NCI-H446 (cell line): ENCODE measurements around the gene SLC12A2.

Experiments used
- DNase-seq, 2 experiments: peaks; one replicate each; lab custom pipeline; 2025; lab: John Stamatoyannopoulos, UW

The SLC12A2 gene

GRCh38 chr5:128169401-128170017 lies 85.9 kb downstream of the SLC12A2 start:
- no peak for DNase-seq

GRCh38 chr5:128172102-128172501 lies 88.5 kb downstream of the SLC12A2 start:
- no peak for DNase-seq

DNA sequence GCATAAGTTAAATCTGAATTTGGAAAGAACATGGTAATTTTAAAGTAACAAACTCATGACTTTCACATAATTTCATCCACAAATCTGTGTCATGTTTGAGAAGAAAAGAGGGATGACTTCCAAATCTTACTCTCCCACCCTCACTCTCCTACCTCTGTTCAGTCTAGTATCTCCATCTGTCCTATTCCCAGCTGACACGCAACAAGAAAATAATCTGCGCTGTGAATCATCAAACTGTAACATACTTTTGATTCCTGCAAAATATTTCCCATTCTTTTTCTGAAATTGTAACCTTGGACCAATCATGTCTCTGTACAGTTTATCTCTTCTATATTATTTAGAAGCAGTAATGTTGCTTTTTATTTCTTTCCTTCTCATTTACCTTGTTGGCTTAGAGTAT lies 91.4 kb downstream of the SLC12A2 start:
- no peak for DNase-seq

GRCh38 chr5:128192368-128192767 lies 108.8 kb downstream of the SLC12A2 start:
- DNase-seq, result no peak

DNA sequence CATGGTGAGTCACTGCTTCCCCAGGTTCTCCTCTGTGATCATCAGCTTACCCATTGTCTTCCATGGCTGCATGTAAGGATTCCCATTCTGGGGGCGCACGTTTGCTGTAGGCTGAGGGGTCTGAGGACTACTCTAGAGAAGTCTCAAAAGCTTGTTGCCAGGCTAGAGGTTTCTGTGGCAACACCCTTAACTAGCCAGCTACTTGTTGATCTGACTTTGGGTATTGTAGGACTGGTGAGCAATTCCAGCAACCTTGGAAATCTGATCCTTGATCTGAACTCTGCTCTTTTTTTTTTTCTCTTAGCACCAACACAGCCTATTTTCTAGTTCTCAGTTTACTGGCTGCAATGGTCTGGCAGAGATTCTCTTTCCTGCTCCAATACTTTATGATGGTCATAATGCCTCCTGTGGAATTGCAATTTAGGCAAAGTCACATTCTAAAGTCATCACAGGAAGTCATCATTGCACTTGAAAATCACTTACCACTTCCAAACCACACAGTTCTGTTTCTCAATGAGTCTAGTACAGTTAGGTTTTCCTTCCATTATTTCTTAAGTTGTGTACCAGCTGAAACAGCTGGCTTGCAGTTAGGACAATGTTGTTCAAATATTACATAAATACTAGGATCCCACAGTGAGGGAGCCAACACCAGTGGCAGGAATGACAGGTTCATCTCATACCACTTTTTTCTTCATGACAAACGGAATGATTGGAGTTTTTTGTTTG lies 110.3 kb downstream of the SLC12A2 start:
- DNase-seq, result no peak

DNA sequence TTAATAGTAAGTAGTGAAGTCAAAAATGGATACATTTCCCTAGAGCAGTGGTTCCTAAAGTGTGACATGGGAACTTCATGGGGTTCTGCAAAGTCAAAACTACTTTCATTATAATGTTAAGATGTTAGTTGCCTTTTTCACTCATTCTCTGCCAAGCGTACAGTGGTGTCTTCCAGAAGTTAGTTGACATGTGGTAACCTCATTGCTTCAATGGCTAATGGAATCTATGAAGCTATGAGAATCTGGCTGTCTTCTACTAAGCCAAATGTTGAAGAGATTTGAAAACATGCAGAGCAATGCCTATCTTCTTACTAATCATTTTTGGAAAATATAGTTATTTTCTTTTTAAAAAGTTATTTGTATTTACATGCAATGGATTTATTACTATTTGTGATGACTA lies 111.8 kb downstream of the SLC12A2 start:
- no peak for DNase-seq

DNA sequence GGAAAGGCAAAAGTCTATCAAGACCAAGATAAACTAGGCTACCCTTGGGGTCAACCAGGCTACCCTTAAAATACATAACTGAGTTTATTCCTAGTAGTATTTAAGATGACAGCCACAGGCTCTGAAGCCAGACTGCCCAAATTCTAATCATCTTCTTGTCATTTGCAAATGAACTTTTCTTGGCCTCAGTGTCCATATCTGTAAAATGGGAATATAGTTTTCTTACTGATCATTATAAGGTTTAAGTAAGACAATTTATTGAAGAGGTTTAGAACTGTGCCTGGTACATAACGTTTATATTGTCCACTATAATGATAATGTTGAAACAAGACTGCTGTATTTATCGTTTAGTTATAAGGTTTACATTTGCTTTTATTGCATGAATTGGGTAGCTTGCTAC lies 112.5 kb downstream of the SLC12A2 start:
- no peak for DNase-seq

DNA sequence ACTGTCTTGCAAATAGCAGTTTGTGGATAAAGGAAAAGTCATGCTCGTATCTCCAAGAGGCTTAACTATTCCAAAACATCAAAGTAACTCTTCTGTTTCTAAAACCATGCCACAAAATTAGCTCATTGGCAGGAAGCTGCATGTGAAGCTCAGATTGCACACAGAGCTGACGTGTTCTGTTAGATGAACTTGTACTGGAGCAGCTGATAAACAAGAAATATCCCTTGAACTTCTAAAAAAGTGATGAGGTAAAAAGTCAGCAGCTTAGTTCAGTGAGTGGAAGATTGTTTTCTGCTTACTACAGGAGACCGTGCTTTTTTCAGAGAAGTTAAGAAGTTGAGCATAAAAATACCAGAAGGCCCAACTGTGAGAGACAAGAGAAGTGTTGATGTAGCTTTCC lies 113.2 kb downstream of the SLC12A2 start:
- DNase-seq, result no peak

DNA sequence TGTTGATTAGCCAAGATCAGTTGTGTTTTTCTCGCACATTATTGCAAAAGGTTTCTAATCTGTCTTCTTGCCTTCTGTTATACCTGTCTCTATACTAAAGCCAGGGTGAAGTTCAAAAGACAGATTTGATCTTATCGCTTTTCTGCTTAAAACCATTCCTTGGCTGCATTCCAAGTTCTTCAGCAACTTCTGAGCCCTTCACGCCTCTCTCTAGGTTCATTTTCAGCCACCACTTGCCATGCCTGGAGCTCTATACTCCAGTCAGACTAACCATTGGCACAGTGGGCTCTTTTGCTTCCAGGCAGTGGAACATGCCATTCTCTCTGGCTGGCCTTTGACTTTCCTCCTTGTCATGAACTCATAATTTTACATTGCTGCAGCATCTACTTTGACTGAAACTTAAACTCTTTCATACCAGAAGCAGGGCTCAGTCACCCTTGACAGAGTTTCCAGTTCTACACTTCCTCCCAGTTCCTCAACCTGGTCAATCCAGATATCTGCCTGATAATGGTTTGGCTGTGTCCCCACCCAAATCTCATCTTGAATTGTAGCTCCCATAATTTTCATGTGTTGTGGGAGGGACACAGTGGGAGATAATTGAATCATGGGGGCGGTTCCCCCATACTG lies 114.4 kb downstream of the SLC12A2 start:
- DNase-seq, result no peak

DNA sequence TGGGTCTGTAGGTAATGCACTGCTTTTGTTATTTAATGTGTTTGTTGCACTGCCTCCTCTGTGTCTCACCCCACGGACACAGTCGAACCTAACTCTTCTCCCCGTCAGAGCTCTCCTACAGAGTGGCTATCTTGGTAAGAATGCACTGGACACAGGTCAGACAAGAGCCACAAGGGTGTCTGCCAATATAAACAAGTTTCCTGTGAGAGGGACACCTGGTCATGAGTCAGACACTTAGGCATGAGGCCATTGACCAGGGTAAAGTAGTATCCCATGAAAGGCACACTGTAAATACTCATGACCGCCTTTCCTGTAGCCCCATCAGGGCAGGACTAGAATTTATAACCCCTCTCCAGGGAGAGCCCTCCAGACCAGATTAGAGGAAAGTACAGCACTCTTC lies 115.5 kb downstream of the SLC12A2 start:
- no peak for DNase-seq

DNA sequence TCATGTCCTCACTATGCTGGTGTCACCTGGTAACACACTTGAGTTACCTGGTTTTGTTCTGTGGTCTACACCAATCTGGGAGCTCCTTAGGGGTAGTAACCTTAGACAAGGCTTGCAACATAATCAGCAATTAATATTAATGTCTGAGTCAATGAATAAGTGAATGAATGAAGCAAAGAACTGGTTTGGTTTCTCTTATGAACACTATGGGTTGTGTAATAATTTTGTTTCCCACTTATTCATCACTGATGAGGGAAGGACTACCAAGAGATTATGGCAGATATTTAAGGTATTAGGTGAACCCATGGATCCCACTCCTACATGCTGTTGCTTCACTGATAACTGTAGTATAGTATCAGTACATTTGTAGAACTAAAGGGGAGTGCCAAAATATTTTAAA lies 116.0 kb downstream of the SLC12A2 start:
- no peak for DNase-seq

GRCh38 chr5:128201065-128201926 lies 117.7 kb downstream of the SLC12A2 start:
- peak in 1 of 2 experiments; percentile 60 for DNase-seq

- no peak for DNase-seq
Observed at GRCh38 chr5:128202320-128202719, 118.8 kb downstream of the SLC12A2 start.

DNA sequence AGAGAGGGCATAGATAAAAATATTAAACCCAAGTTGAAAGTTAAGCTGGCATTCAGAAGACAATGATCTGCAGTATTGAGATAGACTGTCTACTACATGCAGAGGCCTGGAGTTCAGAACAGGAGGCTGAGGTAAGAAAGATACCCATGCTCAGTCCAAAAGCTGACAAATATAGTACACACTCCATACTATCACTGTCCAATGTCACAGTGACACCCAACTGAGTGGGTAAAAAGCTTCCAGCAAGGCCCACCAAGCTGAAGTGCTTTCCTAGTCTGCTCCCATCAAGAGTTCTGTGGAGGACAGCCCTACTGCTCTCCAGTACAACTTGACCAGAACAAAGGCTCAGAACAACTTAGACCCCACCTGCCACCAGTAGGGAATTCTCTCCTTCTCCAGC lies 124.9 kb downstream of the SLC12A2 start:
- DNase-seq, result no peak

DNA sequence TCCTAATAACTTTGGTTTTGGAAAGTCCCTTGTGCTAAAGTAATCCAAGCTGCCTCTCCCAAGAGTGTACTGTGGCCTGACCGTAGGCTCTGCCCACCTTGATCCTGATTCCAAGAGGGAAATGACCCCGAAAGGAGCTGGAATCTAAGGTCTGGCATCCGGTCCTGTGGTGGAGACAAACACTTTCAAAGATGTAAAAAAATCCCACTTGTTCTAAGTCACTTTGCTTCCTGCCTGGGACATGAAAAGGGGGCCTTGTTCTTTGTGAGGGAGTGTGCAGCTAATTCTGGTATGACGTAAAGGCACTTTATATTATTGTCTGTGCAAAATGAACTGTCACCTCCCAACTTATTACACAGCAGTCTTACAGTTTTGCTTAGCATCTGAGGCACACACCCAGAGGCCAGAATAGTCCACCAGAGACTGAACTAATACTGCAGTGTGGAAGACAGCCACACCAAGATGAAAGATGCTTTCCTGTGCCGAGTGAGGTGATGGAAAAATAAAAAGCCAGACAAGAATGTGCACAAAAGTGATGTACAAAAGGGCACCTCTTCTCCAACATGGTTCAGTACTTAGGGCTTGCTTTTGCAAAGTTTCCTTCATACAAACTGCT lies 128.7 kb downstream of the SLC12A2 start:
- DNase-seq, result no peak

DNA sequence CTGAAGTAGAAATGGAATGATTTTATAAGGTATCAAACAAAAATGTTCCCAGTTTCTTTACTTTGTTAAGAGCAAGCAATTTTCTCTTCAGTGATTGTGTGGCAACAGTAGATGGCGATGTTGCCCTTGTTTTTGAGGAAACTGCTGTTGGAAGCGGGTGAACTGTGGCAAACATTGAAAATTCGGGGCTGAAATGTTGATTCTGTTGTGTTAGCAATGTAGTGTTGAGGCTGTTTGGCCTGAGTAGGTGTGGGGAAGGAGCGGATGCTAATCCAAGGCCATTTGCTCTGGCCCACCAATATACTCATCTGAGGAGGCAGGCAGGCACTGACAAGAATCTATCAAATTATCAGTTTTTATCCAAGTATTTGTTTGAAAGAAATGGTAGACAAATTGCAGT lies 129.8 kb downstream of the SLC12A2 start:
- peak; percentile 9 to 56 for DNase-seq

- DNase-seq, result no peak
Observed at GRCh38 chr5:128213833-128214232, 130.3 kb downstream of the SLC12A2 start.

DNA sequence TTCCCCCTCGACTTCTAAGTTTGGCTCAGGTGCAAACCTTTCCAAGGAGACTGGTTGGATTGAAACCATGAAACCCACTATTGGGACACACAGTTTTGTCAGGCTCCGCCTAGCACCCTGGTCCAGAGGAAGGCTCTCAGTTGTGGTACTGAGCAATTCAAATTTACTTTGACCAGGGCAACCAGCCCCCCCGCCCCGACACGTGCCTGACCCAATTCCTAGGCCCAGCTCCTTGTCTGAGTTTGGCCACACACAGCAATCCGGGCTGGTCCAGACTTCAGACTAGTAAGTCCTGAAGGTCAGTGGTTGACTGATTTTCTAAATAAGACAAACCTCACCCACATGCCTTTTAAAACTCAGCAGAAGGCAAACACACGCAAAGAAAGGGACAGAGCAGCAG lies 132.7 kb downstream of the SLC12A2 start:
- no peak for DNase-seq

GRCh38 chr5:128216860-128217531 lies 133.4 kb downstream of the SLC12A2 start:
- DNase-seq, result peak in 1 of 2 experiments; percentile 26

DNA sequence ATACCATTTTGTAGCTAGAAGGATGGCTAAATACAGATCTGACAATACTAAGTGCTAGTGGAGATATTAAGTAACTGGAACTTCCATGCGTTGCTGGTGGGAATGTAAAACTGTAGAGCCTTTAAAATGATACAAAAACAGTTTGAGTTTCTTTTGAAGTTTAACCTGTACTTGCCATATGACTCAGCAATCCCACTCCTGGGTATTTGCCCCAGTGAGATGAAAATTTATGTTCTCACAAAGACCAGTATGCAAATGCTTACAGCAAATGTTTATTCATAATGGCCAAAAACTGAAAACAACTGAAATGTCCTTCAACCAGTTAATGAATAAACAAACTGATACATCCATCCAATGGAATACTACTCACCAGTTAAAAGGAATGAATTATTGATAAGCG lies 137.3 kb downstream of the SLC12A2 start:
- no peak for DNase-seq

DNA sequence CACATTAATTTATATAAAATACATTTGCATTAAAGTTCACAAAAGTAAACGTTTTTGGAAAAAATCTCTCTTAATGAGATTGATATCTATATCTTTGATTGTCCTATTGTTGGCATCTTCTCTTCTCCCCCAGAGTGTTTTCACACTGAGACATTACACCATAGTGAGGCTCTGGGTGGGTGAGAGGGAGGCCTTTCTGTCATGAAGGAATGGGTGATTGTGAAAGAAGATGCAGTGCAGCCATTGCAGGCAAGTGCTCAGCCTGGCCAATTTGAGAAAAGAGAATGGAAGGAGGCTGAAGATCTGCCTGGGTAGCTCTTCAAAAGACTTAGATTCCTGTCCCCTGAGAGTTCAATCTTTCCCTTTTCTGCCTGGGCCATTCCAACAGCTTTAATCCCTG lies 140.8 kb downstream of the SLC12A2 start:
- no peak for DNase-seq
